ENCODE data around the gene SPINK8. TPM values are rescaled to one million over a fixed set of nuclear protein-coding genes. Genes with fewer than 3 reads are reported as not detected.

Gene SPINK8
- total and polyA plus RNA-seq, 2 of the 4 experiments (the other 2 are of a cell fraction), result not detected

DNA sequence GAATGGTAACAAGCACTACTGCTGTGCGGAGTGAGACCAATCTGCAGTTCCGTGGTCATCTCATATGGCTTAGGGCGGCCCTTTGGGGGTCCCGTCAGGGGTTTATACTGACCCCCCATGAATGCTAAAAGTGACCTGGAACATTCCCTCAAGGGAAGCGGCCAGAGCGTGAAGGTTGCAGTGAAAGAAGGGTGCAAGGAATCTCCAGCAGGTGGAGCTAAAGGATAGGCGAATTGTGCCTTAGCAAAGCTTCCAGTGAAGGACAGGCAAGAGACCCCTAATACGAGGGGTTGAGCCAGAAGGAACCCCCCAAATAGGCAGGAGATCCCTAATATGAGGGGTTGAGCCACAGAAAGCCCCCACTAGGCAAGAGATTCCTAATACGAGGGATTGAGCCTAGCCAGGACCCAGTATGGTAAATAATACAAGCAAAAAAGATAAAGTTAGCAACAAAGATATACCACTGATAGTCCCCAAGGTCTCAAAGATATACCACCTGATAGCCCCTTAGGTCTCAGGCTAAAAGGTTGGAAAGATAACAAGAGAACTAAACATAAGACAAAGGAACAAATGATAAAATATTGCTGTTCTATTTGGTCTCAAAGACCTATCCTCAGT is 59.8 kb downstream of the SPINK8 start:
- peaks cover 9% of the 10 kb centered on the region for H3K36me3 ChIP-seq (ENCODE audit: control insufficient read depth, insufficient read depth, low read length)
- dilution Hi-C loops (cut with HindIII; ENCODE audit: low sequenced_read_pairs, unreplicated experiment), result no loop called here
- no peaks in the 10 kb centered on the region for H4K20me1 ChIP-seq (ENCODE audit: insufficient read depth, low read length)
- CTCF ChIA-PET, result interaction anchor here (0.6 to 1.7 kb wide), 6 partner anchors 8 to 271 kb away, joined by 4 to 25 read pairs (median 4); partner anchors contain the start of genes CCDC51 and TMA7
- H3K18ac ChIP-seq (ENCODE audit: low read depth, low read length), result no peak overlapping the region
- peak; percentile 62 for DNase-seq
- no peak overlapping the region for H2BK15ac ChIP-seq (ENCODE audit: low read depth, low read length)
- H3K4me1 ChIP-seq (ENCODE audit: control insufficient read depth, insufficient read depth, low read length), result no peaks in the 10 kb centered on the region
- H2AK5ac ChIP-seq (ENCODE audit: low read depth, low read length), result no peak overlapping the region
- H3K79me1 ChIP-seq (ENCODE audit: low read depth in 1 of 2, low read length in 2 of 2), result no peaks in the 10 kb centered on the region
- in situ Hi-C loops (cut with MboI; ENCODE audit: low sequenced_read_pairs), result loop anchor here (5.0 to 10.0 kb wide), 2 partner anchors 164 to 271 kb away; no protein-coding TSS in a partner anchor
- H3K14ac ChIP-seq (replicated peaks; ENCODE audit: low read depth, low read length), result no peak overlapping the region
- intact Hi-C loops (cut with micrococcal nuclease), result loop anchor here (1.0 to 2.0 kb wide), 2 partner anchors 163 to 275 kb away; no protein-coding TSS in a partner anchor
- H4K8ac ChIP-seq (ENCODE audit: low read depth in 2 of 2, low read length in 2 of 2), result no peak overlapping the region
- no peak overlapping the region for H4K91ac ChIP-seq (ENCODE audit: insufficient read depth, low read depth, low read length)
- H3K27me3 ChIP-seq (ENCODE audit: control insufficient read depth, insufficient read depth, low read length), result no peaks in the 10 kb centered on the region
- H3K4me2 ChIP-seq (ENCODE audit: low read depth, low read length), result no peak overlapping the region
- no peak overlapping the region for H3K4me3 ChIP-seq (ENCODE audit: insufficient read depth, low read depth, low read length)
- no peak overlapping the region for H2BK5ac ChIP-seq (ENCODE audit: low read depth, low read length, poor library complexity, severe bottlenecking)
- peak overlapping the region; percentile 64 for H2AFZ ChIP-seq (replicated peaks; ENCODE audit: low read length, poor library complexity)
- no peaks in the 10 kb centered on the region for H3K9me1 ChIP-seq (ENCODE audit: insufficient read depth, low read length)
- no peak overlapping the region for H2AK9ac ChIP-seq (replicated peaks; ENCODE audit: low read depth, low read length, poor library complexity)
- H3K56ac ChIP-seq (ENCODE audit: extremely low read depth, insufficient read depth, low read length), result no peak overlapping the region
- no peak overlapping the region for H4K5ac ChIP-seq (ENCODE audit: low read depth, low read length)
- ATAC-seq (ENCODE audit: low read depth), result peak; percentile 92
- 11% methylated on average over 3 of the region's 9 CpGs; no CpG with 5 or more reads in 1 of the 2 experiments for WGBS, 2 experiments (ENCODE audit: extremely low coverage in 2 of 2, insufficient read length in 1 of 2)
- H3K4ac ChIP-seq (ENCODE audit: low read depth, low read length), result no peak overlapping the region
- H3K27ac ChIP-seq (ENCODE audit: insufficient read depth, low read length), result no peak overlapping the region
- POLR2A ChIA-PET (ENCODE audit: unreplicated experiment), result no interaction called here
- no peak overlapping the region for H2BK120ac ChIP-seq (ENCODE audit: low read depth, low read length)
- no TSS peak for BruUV-seq (replicated peaks)
- H3K9ac ChIP-seq (ENCODE audit: low read depth, low read length), result no peak overlapping the region
- H2BK20ac ChIP-seq (ENCODE audit: low read depth, low read length), result no peak overlapping the region
- H3K23ac ChIP-seq (ENCODE audit: low read depth, low read length), result no peak overlapping the region
- peaks cover 2% of the 10 kb centered on the region; the same call in 1 of the 2 replicates for H3K9me3 ChIP-seq (ENCODE audit: control insufficient read depth, insufficient read depth, low read length)
- no peak for TF ChIP-seq FOS (IDR thresholded peaks at IDR 0.05; ENCODE audit: low read depth, low read length)
- TF ChIP-seq, protein P1, sequence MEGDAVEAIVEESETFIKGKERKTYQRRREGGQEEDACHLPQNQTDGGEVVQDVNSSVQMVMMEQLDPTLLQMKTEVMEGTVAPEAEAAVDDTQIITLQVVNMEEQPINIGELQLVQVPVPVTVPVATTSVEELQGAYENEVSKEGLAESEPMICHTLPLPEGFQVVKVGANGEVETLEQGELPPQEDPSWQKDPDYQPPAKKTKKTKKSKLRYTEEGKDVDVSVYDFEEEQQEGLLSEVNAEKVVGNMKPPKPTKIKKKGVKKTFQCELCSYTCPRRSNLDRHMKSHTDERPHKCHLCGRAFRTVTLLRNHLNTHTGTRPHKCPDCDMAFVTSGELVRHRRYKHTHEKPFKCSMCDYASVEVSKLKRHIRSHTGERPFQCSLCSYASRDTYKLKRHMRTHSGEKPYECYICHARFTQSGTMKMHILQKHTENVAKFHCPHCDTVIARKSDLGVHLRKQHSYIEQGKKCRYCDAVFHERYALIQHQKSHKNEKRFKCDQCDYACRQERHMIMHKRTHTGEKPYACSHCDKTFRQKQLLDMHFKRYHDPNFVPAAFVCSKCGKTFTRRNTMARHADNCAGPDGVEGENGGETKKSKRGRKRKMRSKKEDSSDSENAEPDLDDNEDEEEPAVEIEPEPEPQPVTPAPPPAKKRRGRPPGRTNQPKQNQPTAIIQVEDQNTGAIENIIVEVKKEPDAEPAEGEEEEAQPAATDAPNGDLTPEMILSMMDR (conservative IDR thresholded peaks at IDR 0.05; ENCODE audit: low read depth, low read length), result peak; percentile 85
- TF ChIP-seq CHD1 (IDR thresholded peaks at IDR 0.05; ENCODE audit: low read depth, low read length), result no peak
- no peak for TF ChIP-seq MAZ (IDR thresholded peaks at IDR 0.05; ENCODE audit: borderline replicate concordance, low read depth, low read length)
- TF ChIP-seq RAD21 (IDR thresholded peaks at IDR 0.05; ENCODE audit: low read length), result peak; percentile 89
- peak; percentile 76 for TF ChIP-seq SMC3 (IDR thresholded peaks at IDR 0.05; ENCODE audit: low read depth, low read length)
- TF ChIP-seq RFX5 (IDR thresholded peaks at IDR 0.05; ENCODE audit: low read depth, low read length), result no peak
- no peak for TF ChIP-seq MXI1 (IDR thresholded peaks at IDR 0.05; ENCODE audit: borderline replicate concordance, low read depth, low read length)
- TF ChIP-seq MAFK (IDR thresholded peaks at IDR 0.05; ENCODE audit: low read depth, low read length), result no peak
- no peak for TF ChIP-seq CEBPB (IDR thresholded peaks at IDR 0.05; ENCODE audit: low read depth, low read length)
- TF ChIP-seq, protein P2, sequence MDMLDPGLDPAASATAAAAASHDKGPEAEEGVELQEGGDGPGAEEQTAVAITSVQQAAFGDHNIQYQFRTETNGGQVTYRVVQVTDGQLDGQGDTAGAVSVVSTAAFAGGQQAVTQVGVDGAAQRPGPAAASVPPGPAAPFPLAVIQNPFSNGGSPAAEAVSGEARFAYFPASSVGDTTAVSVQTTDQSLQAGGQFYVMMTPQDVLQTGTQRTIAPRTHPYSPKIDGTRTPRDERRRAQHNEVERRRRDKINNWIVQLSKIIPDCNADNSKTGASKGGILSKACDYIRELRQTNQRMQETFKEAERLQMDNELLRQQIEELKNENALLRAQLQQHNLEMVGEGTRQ (IDR thresholded peaks at IDR 0.05; ENCODE audit: low read depth, low read length), result no peak
- TF ChIP-seq, protein P3, sequence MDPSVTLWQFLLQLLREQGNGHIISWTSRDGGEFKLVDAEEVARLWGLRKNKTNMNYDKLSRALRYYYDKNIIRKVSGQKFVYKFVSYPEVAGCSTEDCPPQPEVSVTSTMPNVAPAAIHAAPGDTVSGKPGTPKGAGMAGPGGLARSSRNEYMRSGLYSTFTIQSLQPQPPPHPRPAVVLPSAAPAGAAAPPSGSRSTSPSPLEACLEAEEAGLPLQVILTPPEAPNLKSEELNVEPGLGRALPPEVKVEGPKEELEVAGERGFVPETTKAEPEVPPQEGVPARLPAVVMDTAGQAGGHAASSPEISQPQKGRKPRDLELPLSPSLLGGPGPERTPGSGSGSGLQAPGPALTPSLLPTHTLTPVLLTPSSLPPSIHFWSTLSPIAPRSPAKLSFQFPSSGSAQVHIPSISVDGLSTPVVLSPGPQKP (IDR thresholded peaks at IDR 0.05; ENCODE audit: borderline replicate concordance, low read depth, low read length), result no peak
- TF ChIP-seq POLR2A (IDR thresholded peaks at IDR 0.05; ENCODE audit: low read depth, low read length), result 0 out of 2 replicates have a peak, but pooled peaks have one; percentile 31
- TF ChIP-seq NFE2L2 (IDR thresholded peaks at IDR 0.05; ENCODE audit: low read depth, low read length), result no peak
- no peak for TF ChIP-seq BHLHE40 (IDR thresholded peaks at IDR 0.05; ENCODE audit: low read depth, low read length)
